Right lobe of liver (tissue), 6 donors: Measurements from ENCODE around the gene KCNJ5. TPM values are rescaled to one million over a fixed set of nuclear protein-coding genes. Genes with fewer than 3 reads are reported as not detected.

ENCODE experiments used
- ATAC-seq, 4 donors: fragments of 200-7000 bp; cut with Tn5 transposase; one replicate each; pipeline ENCODE4 v1.9.1; 2020; ENCODE audit warnings: mild to moderate bottlenecking in 4 of 4, moderate library complexity in 4 of 4
- DNase-seq, 3 donors: peaks; one replicate each; pipeline ENCODE4 v3.0.0-alpha.2; 2020
- H3K27ac ChIP-seq, 3 donors: fragments of 200-600 bp; one replicate each; pipeline ENCODE4 v1.8.0; 2022
- H3K27me3 ChIP-seq, 2 donors: fragments of 200-600 bp; one replicate each; pipeline ENCODE4 v1.8.0; 2022
- H3K36me3 ChIP-seq, 4 donors: fragments of 200-600 bp; sonication (generic) in 1 of 4; one replicate each; pipeline versions ENCODE4 v1.5.1 to v1.8.0; 2017 to 2022; ENCODE audit warnings: control low read depth in 1 of 4
- H3K4me1 ChIP-seq, 4 donors: fragments of 200-600 bp; sonication (generic) in 1 of 4; one replicate each; pipeline versions ENCODE4 v1.5.1 to v1.8.0; 2017 to 2022; ENCODE audit warnings: control low read depth in 1 of 4
- H3K4me3 ChIP-seq, 3 donors: fragments of 200-600 bp; one replicate each; pipeline ENCODE4 v1.8.0; 2022
- H3K9me3 ChIP-seq, 4 donors: fragments of 200-600 bp; sonication (generic) in 1 of 4; one replicate each; pipeline versions ENCODE4 v1.5.1 to v1.8.0; 2017 to 2022; ENCODE audit warnings: control low read depth in 1 of 4
- CTCF ChIP-seq, 4 donors: fragments of 200-600 bp in 3 of 4; fragments of 450-650 bp in 1 of 4; IDR thresholded peaks; one replicate each; pipeline versions ENCODE4 v1.5.1 to v1.8.0; 2016 to 2022; ENCODE audit warnings: antibody characterized with exemption in 4 of 4, mild to moderate bottlenecking in 2 of 4
- POLR2A ChIP-seq: fragments of 450-650 bp; IDR thresholded peaks from one replicate; pipeline ENCODE4 v1.6.1; 2017; ENCODE audit warnings: antibody characterized with exemption, mild to moderate bottlenecking
- WGBS: methylation state at CpG from one replicate; pipeline ENCODE4 v1.1.6; 2018; ENCODE audit warnings: low coverage, low lambda C conversion rate; ENCODE audit not compliant: insufficient coverage; ENCODE audit errors: missing lambda C conversion rate; 5-methylcytosine and 5-hydroxymethylcytosine counted together
- intact Hi-C, 2 donors: fragments of 100-400 bp; cut with DNase I; formaldehyde crosslinking; loops; one replicate each; pipeline versions ENCODE4 v1.11.2 to v1.14.1; 2022
- total RNA-seq, 6 experiments: library from RNA; depleted of rRNA in 2 of 6; stranded (reverse); fragments of >200 nt in 2 of 6; fragmentation: NEBNext Ultra II Directional in 3 of 6; extraction: Animal tissue kit (Norgen Biotek cat#: 25700) in 3 of 6; gene quantifications; one replicate each; pipeline versions ENCODE4 v1.1.0 to v1.2.4, GENCODE V29; 2016 to 2023
- donor health status: DM: no; HTN: yes; CAD: no.
- donor health status: DM: no; HTN: no; CAD: no.
- donor health status: DM: no; HTN: no; CAD: no.
- donor health status: DM: no; HTN: yes; CAD: no.
- donor health status: DM: no; HTN: yes; CAD: no.

The KCNJ5 gene
- total RNA-seq, 6 experiments from 2014 or later, result 0.05 to 0.80 (median 0.11) TPM

- H3K36me3 ChIP-seq, result no peaks in the 10 kb centered on the region
- ATAC-seq, result no peak
- no peak overlapping the region for H3K27ac ChIP-seq
- no peaks in the 10 kb centered on the region for H3K9me3 ChIP-seq
- H3K4me1 ChIP-seq, result no peaks in the 10 kb centered on the region
- H3K27me3 ChIP-seq, result peaks cover 0 to 4% of the 10 kb centered on the region in 2 donors
- TF ChIP-seq POLR2A, result no peak
- TF ChIP-seq CTCF (IDR thresholded peaks at IDR 0.05), result no peak
- 93% methylated on average over 3 of the region's 17 CpGs for WGBS
- intact Hi-C loops, result no loop called here
- no peak overlapping the region for H3K4me3 ChIP-seq
- no peak for DNase-seq
Observed at GRCh38 chr11:128911239-128911638, 20.1 kb downstream of the KCNJ5 start.

- no peaks in the 10 kb centered on the region for H3K9me3 ChIP-seq
- no peaks in the 10 kb centered on the region for H3K36me3 ChIP-seq
- WGBS, result 100% methylated on average over 1 of the region's 18 CpGs
- H3K27ac ChIP-seq, result no peak overlapping the region
- ATAC-seq, result no peak
- DNase-seq, result no peak
- intact Hi-C loops, result no loop called here
- H3K4me1 ChIP-seq, result no peaks in the 10 kb centered on the region
- TF ChIP-seq CTCF (IDR thresholded peaks at IDR 0.05) (no peak), POLR2A (no peak)
- no peak overlapping the region for H3K4me3 ChIP-seq
- no peaks in the 10 kb centered on the region for H3K27me3 ChIP-seq
Observed at GRCh38 chr11:128911701-128912100, 20.5 kb downstream of the KCNJ5 start.

- Histone ChIP-seq H3K4me3 (no peak overlapping the region), H3K27me3 (no peaks in the 10 kb centered on the region), H3K4me1 (no peaks in the 10 kb centered on the region), H3K36me3 (no peaks in the 10 kb centered on the region), H3K9me3 (no peaks in the 10 kb centered on the region), H3K27ac (no peak overlapping the region)
- no peak for TF ChIP-seq CTCF (IDR thresholded peaks at IDR 0.05)
- no peak for TF ChIP-seq POLR2A
- intact Hi-C loops, result no loop called here
- ATAC-seq, result no peak
- WGBS, result 100% methylated on average over 1 of the region's 5 CpGs
- peak in 1 of 3 donors; percentile 39 for DNase-seq
Observed at GRCh38 chr11:128913806-128914205, 22.6 kb downstream of the KCNJ5 start.

GRCh38 chr11:128914216-128915148 lies 23.3 kb downstream of the KCNJ5 start:
- Histone ChIP-seq H3K4me1 (no peaks in the 10 kb centered on the region), H3K4me3 (no peak overlapping the region), H3K36me3 (no peaks in the 10 kb centered on the region), H3K9me3 (no peaks in the 10 kb centered on the region), H3K27ac (no peak overlapping the region), H3K27me3 (no peaks in the 10 kb centered on the region)
- intact Hi-C loops, result no loop called here
- 67% methylated on average over 6 of the region's 18 CpGs for whole genome bisulfite sequencing
- ATAC-seq (no peak), DNase-seq (peak in 1 of 3 donors; percentile 27)
- TF ChIP-seq POLR2A (no peak), CTCF (IDR thresholded peaks at IDR 0.05) (no peak)
